GM19099 (cell line): ENCODE measurements around the gene RHOBTB3.

Experiments
- POLR2A ChIP-seq: IDR thresholded peaks from 3 replicates; pipeline ENCODE4 v1.6.1; 2011; ENCODE audit warnings: low read depth; ENCODE audit not compliant: insufficient read length; ENCODE audit errors: extremely low read depth

Gene RHOBTB3

GRCh38 chr5:95798048-95798447 lies 66.9 kb downstream of the RHOBTB3 start:
- no peak for TF ChIP-seq POLR2A

GRCh38 chr5:95798545-95798944 lies 67.4 kb downstream of the RHOBTB3 start:
- no peak for TF ChIP-seq POLR2A

GRCh38 chr5:95799191-95799835 lies 68.2 kb downstream of the RHOBTB3 start:
- no peak for TF ChIP-seq POLR2A

DNA sequence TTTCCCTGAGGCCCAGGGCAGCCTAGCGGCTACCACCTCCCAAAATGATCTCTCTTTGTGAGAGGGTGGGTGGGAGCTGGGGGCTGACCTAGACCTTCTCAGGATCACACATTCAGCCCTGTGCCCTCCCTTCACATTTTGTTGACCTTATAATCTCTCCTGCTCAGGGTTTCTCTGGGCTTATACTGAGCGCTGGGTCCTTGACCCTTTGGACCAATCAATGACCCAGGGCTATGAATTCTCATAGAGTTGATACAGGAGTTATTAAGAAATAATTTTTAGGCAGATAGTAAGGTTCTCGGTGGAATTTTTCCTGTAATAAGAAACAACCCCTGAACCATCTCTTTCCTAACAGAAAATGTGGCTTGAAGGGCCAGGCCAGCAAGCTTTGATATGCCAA lies 69.4 kb downstream of the RHOBTB3 start:
- TF ChIP-seq POLR2A: no peak

- no peak for TF ChIP-seq POLR2A
Measured at GRCh38 chr5:95801532-95801931, 70.4 kb downstream of the RHOBTB3 start.

GRCh38 chr5:95801961-95802360 lies 70.8 kb downstream of the RHOBTB3 start:
- TF ChIP-seq POLR2A: no peak

DNA sequence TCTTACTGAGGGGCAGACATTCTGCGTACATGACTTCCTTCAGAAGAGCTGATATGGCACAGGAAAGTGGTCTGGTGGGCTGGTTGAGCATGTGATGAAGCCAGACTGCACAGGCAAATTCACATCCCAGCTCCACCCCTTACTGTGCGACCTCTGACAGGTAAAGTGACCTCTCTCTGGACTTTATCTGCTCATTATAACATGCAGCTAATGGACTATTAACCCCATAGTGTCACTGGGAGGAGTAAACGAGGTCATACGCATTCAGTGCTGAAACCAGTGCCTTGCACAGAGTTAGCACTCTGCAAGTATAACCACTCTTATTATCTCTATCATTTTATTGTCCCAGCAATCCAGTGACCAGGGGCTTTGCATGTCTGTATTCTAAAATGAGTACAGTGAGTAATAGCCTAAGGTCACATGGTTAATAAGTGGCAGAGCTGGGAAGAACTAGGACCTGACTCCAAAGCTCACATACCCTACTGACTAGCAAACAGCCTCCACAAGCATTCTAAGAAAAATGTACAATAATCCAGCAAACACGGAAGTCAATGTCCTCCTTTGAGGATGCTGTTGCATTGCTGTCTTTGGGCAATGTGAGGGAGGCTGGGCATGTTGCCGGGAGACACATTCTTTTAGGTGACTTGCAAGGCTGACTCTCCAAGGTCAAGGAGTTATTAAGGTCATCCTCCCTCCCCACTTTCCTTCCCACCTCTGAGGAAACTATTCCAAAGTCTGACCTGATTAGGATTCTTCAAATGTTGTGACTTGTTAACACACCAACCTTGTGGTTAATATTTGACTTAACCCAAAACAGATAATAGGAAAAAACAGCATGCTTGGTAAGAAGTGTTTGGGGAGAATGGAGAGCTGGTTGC lies 72.4 kb downstream of the RHOBTB3 start:
- no peak for TF ChIP-seq POLR2A

- TF ChIP-seq POLR2A: no peak
Measured at GRCh38 chr5:95804736-95805539, 73.8 kb downstream of the RHOBTB3 start.

DNA sequence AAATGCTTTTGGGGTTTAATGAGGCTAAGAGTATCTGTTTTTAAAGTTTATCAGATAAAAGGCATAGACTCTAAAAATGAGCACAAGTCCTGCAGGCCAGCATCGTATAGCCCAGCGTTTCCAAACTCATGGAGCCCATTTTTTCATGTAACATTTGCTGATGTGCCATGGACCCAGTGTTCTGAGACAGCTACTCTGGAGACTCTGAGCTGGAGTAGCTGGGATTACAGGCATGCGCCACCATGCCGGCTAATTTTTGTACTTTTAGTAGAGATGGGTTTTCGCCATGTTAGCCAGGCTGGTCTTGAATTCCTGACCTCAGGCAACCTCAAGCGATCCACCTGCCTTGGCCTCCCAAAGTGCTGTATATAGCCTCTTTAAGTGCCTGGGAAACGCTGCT lies 75.6 kb downstream of the RHOBTB3 start:
- TF ChIP-seq POLR2A: no peak

DNA sequence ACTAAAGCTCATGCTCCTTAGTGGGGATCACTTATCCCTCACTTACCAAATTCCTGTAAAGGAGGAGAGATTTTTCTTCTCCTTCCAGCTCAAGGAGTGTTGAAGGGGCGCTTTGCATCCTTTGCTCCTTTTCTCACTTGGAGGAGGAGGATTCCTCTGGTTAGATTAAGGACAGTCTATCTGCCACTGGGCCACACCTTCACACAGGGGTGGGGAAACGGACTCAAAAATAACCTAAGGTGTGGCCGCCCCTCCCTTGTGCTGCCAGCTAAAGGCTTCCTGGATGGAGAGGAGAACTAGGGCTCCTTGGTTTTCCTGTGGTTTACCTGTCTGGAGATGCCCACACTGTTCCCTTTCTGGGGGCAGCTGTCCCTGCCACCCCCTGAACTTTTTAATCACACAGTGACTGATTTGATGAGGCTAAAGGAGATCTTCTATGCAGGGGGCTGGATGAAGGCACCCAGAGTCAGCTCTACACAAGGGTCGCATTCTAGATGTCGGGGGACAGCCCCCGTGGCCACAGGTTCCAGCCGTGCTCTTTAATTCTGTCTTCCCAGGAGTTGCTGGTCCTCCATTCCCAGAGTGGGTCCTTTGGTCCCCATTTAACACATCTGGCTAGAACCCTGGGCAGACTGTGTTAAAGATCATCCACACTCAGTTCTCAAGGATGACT lies 77.0 kb downstream of the RHOBTB3 start:
- TF ChIP-seq POLR2A: no peak

- TF ChIP-seq POLR2A: no peak
Measured at GRCh38 chr5:95808686-95809413, 77.7 kb downstream of the RHOBTB3 start.

GRCh38 chr5:95809414-95809960 lies 78.4 kb downstream of the RHOBTB3 start:
- TF ChIP-seq POLR2A: no peak

- no peak for TF ChIP-seq POLR2A
Measured at GRCh38 chr5:95810305-95811125, 79.4 kb downstream of the RHOBTB3 start.
